IMR-90 (cell line): ENCODE measurements around the gene FRAS1. TPM values are rescaled to one million over a fixed set of nuclear protein-coding genes. Genes with fewer than 3 reads are reported as not detected.

Experiments used
- ATAC-seq: fragments of 200-7000 bp; cut with Tn5 transposase; 2 replicates; pipeline ENCODE4 v1.9.1; 2020; ENCODE audit warnings: low read depth, mild to moderate bottlenecking, moderate library complexity
- BruUV-seq: library from RNA; stranded (reverse); fragments of 400-500 nt; replicated peaks from 2 replicates; lab custom pipeline; 2021; lab: Mats Ljungman, UMichigan
- CTCF ChIA-PET: fragments of 300-600 bp; formaldehyde crosslinking; extraction: SDS; loops from one replicate; lab custom pipeline; 2021; ENCODE audit warnings: antibody characterized with exemption; lab: Yijun Ruan, JAX
- POLR2A ChIA-PET: fragments of 300-600 bp; sonication (Branson Sonifier 250); formaldehyde crosslinking; loops from one replicate; lab custom pipeline; 2022; ENCODE audit warnings: antibody characterized with exemption; ENCODE audit not compliant: unreplicated experiment; lab: Charles Lee
- DNase-seq: peaks from one replicate; pipeline ENCODE4 v3.0.0; 2013
- H2AFZ ChIP-seq: replicated peaks from 2 replicates; pipeline ENCODE3; 2013; ENCODE audit warnings: low read length, mild to moderate bottlenecking; ENCODE audit not compliant: poor library complexity
- H2AK5ac ChIP-seq: 2 replicates; pipeline ENCODE4 v1.6.1; 2013; ENCODE audit warnings: low read depth, low read length, inconsistent platforms
- H2AK9ac ChIP-seq: replicated peaks from 2 replicates; pipeline ENCODE3; 2013; ENCODE audit warnings: mild to moderate bottlenecking, low read depth, low read length, moderate library complexity; ENCODE audit not compliant: poor library complexity
- H2BK120ac ChIP-seq: 2 replicates; pipeline ENCODE4 v1.6.1; 2013; ENCODE audit warnings: low read depth, low read length, inconsistent platforms
- H2BK15ac ChIP-seq: 3 replicates; pipeline ENCODE4 v1.6.1; 2013; ENCODE audit warnings: low read depth, low read length, inconsistent platforms
- H2BK20ac ChIP-seq: 2 replicates; pipeline ENCODE4 v1.6.1; 2013; ENCODE audit warnings: low read depth, mild to moderate bottlenecking, inconsistent platforms, low read length, moderate library complexity
- H2BK5ac ChIP-seq: 2 replicates; pipeline ENCODE4 v1.6.1; 2013; ENCODE audit warnings: mild to moderate bottlenecking, low read depth, low read length, inconsistent platforms; ENCODE audit not compliant: poor library complexity, severe bottlenecking
- H3K14ac ChIP-seq: replicated peaks from 2 replicates; pipeline ENCODE4 v1.6.1; 2013; ENCODE audit warnings: low read depth, low read length, inconsistent platforms
- H3K18ac ChIP-seq: 2 replicates; pipeline ENCODE4 v1.6.1; 2013; ENCODE audit warnings: low read depth, low read length, control low read depth
- H3K23ac ChIP-seq: 2 replicates; pipeline ENCODE4 v1.6.1; 2013; ENCODE audit warnings: low read depth, low read length, inconsistent platforms
- H3K27ac ChIP-seq: 2 replicates; pipeline ENCODE4 v1.5.1; 2013; ENCODE audit warnings: mild to moderate bottlenecking, control low read depth, low read length; ENCODE audit not compliant: insufficient read depth
- H3K27me3 ChIP-seq: 2 replicates; pipeline ENCODE4 v1.6.1; 2013; ENCODE audit warnings: low read length; ENCODE audit not compliant: control insufficient read depth, insufficient read depth
- H3K36me3 ChIP-seq: 2 replicates; pipeline ENCODE4 v1.6.1; 2013; ENCODE audit warnings: low read length, mixed read lengths; ENCODE audit not compliant: control insufficient read depth, insufficient read depth
- H3K4ac ChIP-seq: 2 replicates; pipeline ENCODE4 v1.6.1; 2013; ENCODE audit warnings: low read depth, low read length, inconsistent platforms
- H3K4me1 ChIP-seq: 2 replicates; pipeline ENCODE4 v1.6.1; 2013; ENCODE audit warnings: low read length, mixed read lengths; ENCODE audit not compliant: control insufficient read depth, insufficient read depth
- H3K4me2 ChIP-seq: 2 replicates; pipeline ENCODE4 v1.6.1; 2013; ENCODE audit warnings: low read depth, mild to moderate bottlenecking, control low read depth, low read length, moderate library complexity
- H3K4me3 ChIP-seq: 2 replicates; pipeline ENCODE4 v1.5.1; 2013; ENCODE audit warnings: low read depth, mild to moderate bottlenecking, control low read depth, low read length, moderate library complexity; ENCODE audit not compliant: insufficient read depth
- H3K56ac ChIP-seq: 2 replicates; pipeline ENCODE4 v1.6.1; 2013; ENCODE audit warnings: low read length, inconsistent platforms; ENCODE audit not compliant: insufficient read depth; ENCODE audit errors: extremely low read depth
- H3K79me1 ChIP-seq, 2 experiments: 2 replicates each; pipeline ENCODE4 v1.6.1; 2013; ENCODE audit warnings: low read length in 2 of 2, inconsistent platforms in 1 of 2, low read depth in 1 of 2
- H3K9ac ChIP-seq: 2 replicates; pipeline ENCODE4 v1.6.1; 2013; ENCODE audit warnings: low read depth, low read length, control low read depth
- H3K9me1 ChIP-seq: 2 replicates; pipeline ENCODE4 v1.6.1; 2013; ENCODE audit warnings: low read length, inconsistent platforms; ENCODE audit not compliant: insufficient read depth
- H3K9me3 ChIP-seq: 2 replicates; pipeline ENCODE4 v1.6.1; 2013; ENCODE audit warnings: low read length; ENCODE audit not compliant: control insufficient read depth, insufficient read depth
- H4K20me1 ChIP-seq: 2 replicates; pipeline ENCODE4 v1.6.1; 2013; ENCODE audit warnings: low read length, inconsistent platforms; ENCODE audit not compliant: insufficient read depth
- H4K5ac ChIP-seq: 2 replicates; pipeline ENCODE4 v1.6.1; 2013; ENCODE audit warnings: mild to moderate bottlenecking, low read depth, low read length, control low read depth
- H4K8ac ChIP-seq, 2 experiments: 2 replicates each; pipeline ENCODE4 v1.6.1; 2013; ENCODE audit warnings: low read depth in 2 of 2, low read length in 2 of 2, control low read depth in 1 of 2, inconsistent platforms in 1 of 2
- H4K91ac ChIP-seq: 2 replicates; pipeline ENCODE4 v1.6.1; 2013; ENCODE audit warnings: low read depth, low read length, inconsistent platforms; ENCODE audit not compliant: insufficient read depth
- CEBPB ChIP-seq: IDR thresholded peaks from 2 replicates; pipeline ENCODE4 v1.6.1; 2012; ENCODE audit warnings: low read depth, low read length, improper control_type of control experiment
- CHD1 ChIP-seq: IDR thresholded peaks from 2 replicates; pipeline ENCODE4 v1.6.1; 2012; ENCODE audit warnings: low read depth, low read length, improper control_type of control experiment
- FOS ChIP-seq: fragments of 150-350 bp; IDR thresholded peaks from 2 replicates; pipeline ENCODE4 v1.6.1; 2016; ENCODE audit warnings: low read depth, low read length
- MAFK ChIP-seq: IDR thresholded peaks from 2 replicates; pipeline ENCODE4 v1.6.1; 2012; ENCODE audit warnings: low read depth, low read length, improper control_type of control experiment
- MAZ ChIP-seq: IDR thresholded peaks from 2 replicates; pipeline ENCODE4 v1.6.1; 2012; ENCODE audit warnings: low read depth, mild to moderate bottlenecking, low read length, improper control_type of control experiment, moderate library complexity, borderline replicate concordance
- NFE2L2 ChIP-seq: fragments of 150-350 bp; IDR thresholded peaks from 2 replicates; pipeline ENCODE4 v1.6.1; 2016; ENCODE audit warnings: low read depth, mild to moderate bottlenecking, low read length
- POLR2A ChIP-seq: IDR thresholded peaks from 2 replicates; pipeline ENCODE4 v1.6.1; 2012; ENCODE audit warnings: mild to moderate bottlenecking, low read depth, low read length
- RAD21 ChIP-seq: IDR thresholded peaks from 2 replicates; pipeline ENCODE4 v1.6.1; 2012; ENCODE audit warnings: low read length, improper control_type of control experiment
- RCOR1 ChIP-seq: IDR thresholded peaks from 2 replicates; pipeline ENCODE4 v1.6.1; 2012; ENCODE audit warnings: mild to moderate bottlenecking, low read length, improper control_type of control experiment; ENCODE audit not compliant: insufficient replicate concordance
- SMC3 ChIP-seq: fragments of 150-350 bp; IDR thresholded peaks from 2 replicates; pipeline ENCODE4 v1.6.1; 2016; ENCODE audit warnings: low read depth, mild to moderate bottlenecking, antibody characterized with exemption, low read length, moderate library complexity
- WGBS, 2 experiments: methylation state at CpG; one replicate each; pipeline versions ENCODE4 v1.1.5 to v1.1.7; 2013; ENCODE audit warnings: missing lambda C conversion rate in 2 of 2; ENCODE audit not compliant: insufficient read length in 1 of 2; ENCODE audit errors: extremely low coverage in 2 of 2; 5-methylcytosine and 5-hydroxymethylcytosine counted together
- dilution Hi-C: fragments of 300-500 bp; cut with HindIII; formaldehyde crosslinking; loops from one replicate; pipeline ENCODE4 v1.14.3; 2018; ENCODE audit warnings: low sequenced_read_pairs; ENCODE audit not compliant: unreplicated experiment
- in situ Hi-C: fragments of 300-500 bp; cut with MboI; formaldehyde crosslinking; loops from 3 replicates; pipeline ENCODE4 v1.14.3; 2019; ENCODE audit warnings: low sequenced_read_pairs, inconsistent platforms, mixed read lengths
- intact Hi-C: fragments of 100-400 bp; cut with micrococcal nuclease; formaldehyde crosslinking; loops from 2 replicates; pipeline ENCODE4 v1.10.0; 2022
- polyA plus RNA-seq, 3 experiments: library from polyadenylated mRNA; depleted of rRNA; stranded (reverse); fragments of >200 nt; gene quantifications; 2 replicates each; pipeline ENCODE4 v1.2.3, GENCODE V29; 2012; ENCODE audit warnings: low replicate concordance in 1 of 3
- total RNA-seq: library from RNA; depleted of rRNA; stranded (reverse); fragments of >200 nt; gene quantifications from 2 replicates; pipeline ENCODE4 v1.2.3, GENCODE V29; 2012

The FRAS1 gene
- total and polyA plus RNA-seq, 2 of the 4 experiments (the other 2 are of a cell fraction) = under 0.01 to 0.03 TPM

DNA sequence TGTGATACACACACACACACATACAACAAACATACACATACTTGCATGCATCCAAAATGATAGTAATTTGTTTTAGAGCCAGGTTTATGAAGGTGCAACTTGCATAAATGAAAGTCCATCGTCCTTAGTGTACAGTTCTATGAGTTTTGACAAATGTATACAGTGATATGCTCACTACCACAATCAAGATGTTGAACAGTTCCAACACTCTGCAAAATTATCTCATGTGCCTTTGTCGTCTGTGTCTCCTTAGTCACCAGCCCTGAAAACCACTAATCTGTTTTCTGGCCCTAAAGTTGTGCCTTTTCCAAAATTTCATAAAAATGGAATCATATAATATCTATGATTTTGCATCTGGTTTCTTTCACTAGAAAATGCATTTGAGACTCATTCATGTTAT is 426.7 kb downstream of the FRAS1 start:
- Histone ChIP-seq H3K36me3 (no peaks in the 10 kb centered on the region), H4K8ac (no peak overlapping the region), H2AFZ (no peak overlapping the region), H3K79me1 (no peaks in the 10 kb centered on the region), H3K4me3 (no peak overlapping the region), H3K27me3 (no peaks in the 10 kb centered on the region; the same call in 1 of the 2 replicates), H4K91ac (no peak overlapping the region), H2BK120ac (no peak overlapping the region), H3K9me3 (no peaks in the 10 kb centered on the region), H3K23ac (no peak overlapping the region), H3K27ac (no peak overlapping the region), H2BK15ac (no peak overlapping the region), H3K4ac (no peak overlapping the region), H3K18ac (no peak overlapping the region), H3K4me2 (no peak overlapping the region), H4K20me1 (no peaks in the 10 kb centered on the region), H4K5ac (no peak overlapping the region), H2BK5ac (no peak overlapping the region), H3K9me1 (peaks cover 3% of the 10 kb centered on the region), H3K14ac (no peak overlapping the region), H2AK5ac (no peak overlapping the region), H3K56ac (no peak overlapping the region), H2BK20ac (no peak overlapping the region), H3K4me1 (peaks cover 2% of the 10 kb centered on the region; the same call in 1 of the 2 replicates), H2AK9ac (no peak overlapping the region), H3K9ac (no peak overlapping the region)
- ChIA-PET POLR2A (no interaction called here), CTCF (no interaction called here)
- DNase-seq (no peak), ATAC-seq (no peak)
- no peak for TF ChIP-seq CEBPB
- TF ChIP-seq SMC3 = no peak
- TF ChIP-seq NFE2L2 = no peak
- TF ChIP-seq POLR2A = no peak
- TF ChIP-seq FOS = no peak
- no peak for TF ChIP-seq RAD21
- no peak for TF ChIP-seq RCOR1
- TF ChIP-seq MAFK = no peak
- TF ChIP-seq MAZ = no peak
- TF ChIP-seq CHD1 = no peak
- no TSS peak for BruUV-seq
- no CpG with 5 or more reads among the region's 2 CpGs for WGBS, 2 experiments
- in situ Hi-C loops (no loop called here), intact Hi-C loops (no loop called here), dilution Hi-C loops (no loop called here)
